HG02798 (cell line): Measurements from ENCODE around the gene TRIM39.
A peak's percentile ranks its signal among the peaks of the same experiment; 100 is the strongest.
"Not testable (repeated sequence)": the region's sequence is repeated elsewhere in the genome, so short reads cannot be mapped to it uniquely, and the experiment has no call there.

Experiments used
- ATAC-seq: cut with Tn5 transposase; IDR thresholded peaks from one replicate; pipeline ENCODE4 v1.9.1; 2021; ENCODE audit warnings: mild to moderate bottlenecking; ENCODE audit not compliant: unreplicated experiment, poor library complexity

The TRIM39 gene

GRCh38 chr6:30326526-30327231 is at the start of gene TRIM39:
TRIM39 (plus strand) TSS chr6:30326927; CDS start chr6:30329318, 2,391 bp downstream.
- peak; percentile 79 for ATAC-seq

DNA sequence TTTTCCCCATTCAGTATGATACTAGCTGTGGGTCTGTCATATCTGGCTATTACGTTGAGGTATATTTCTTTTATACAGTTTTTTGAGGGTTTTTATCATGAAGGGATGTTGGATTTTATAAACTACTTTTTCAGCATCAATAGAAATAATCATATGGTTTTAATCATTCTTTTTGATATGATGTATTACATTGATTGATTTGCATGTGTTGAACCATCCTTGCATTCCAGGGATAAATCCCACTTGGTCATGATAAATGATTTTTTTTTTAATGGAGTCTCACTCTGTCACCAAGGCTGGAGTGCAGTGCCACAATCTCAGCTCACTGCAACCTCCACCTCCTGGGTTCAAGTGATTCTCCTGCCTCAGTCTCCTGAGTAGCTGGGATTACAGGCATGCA is 45.7 kb upstream of the TRIM39 start:
- not testable (repeated sequence) for ATAC-seq

DNA sequence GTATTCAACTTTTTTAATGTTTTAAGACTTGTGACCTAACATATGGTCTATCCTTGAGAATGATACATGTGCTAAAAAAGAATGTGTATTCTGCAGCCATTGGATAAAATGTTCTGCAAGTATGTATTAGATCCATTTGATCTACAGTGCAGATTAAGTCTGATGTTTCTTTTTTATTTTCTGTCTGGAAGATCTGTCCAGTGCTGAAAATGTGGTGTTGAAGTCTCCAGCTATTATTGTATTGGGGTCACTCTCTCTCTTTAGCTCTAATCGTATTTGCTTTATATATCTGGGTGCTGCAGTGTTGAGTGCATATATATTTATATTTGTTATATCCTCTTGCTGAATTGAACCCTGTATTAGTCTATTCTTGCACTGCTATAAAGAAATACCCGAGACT is 44.2 kb upstream of the TRIM39 start:
- no peak for ATAC-seq

- no peak for ATAC-seq
Observed at GRCh38 chr6:30283761-30284160, 43.0 kb upstream of the TRIM39 start.

DNA sequence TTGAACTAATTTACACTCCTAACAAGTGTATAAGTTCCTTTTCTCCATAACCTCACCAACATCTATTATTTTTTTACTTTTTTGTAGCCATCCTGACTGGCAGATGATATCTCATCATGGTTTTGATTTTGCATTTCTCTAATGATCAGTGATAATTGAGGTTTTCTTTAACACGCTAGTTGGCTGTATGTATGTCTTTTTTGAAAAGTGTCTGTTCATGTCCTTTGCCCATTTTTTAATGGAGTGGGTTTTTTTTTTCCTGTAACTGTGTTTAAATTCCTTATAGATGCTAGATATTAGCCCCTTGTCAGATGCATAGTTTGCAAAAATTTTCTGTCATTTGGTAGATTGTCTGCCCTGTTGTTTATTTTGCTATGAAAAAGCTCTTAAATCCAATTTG is 39.6 kb upstream of the TRIM39 start:
- ATAC-seq: no peak

GRCh38 chr6:30295837-30296236 is 30.9 kb upstream of the TRIM39 start:
- ATAC-seq: no peak

DNA sequence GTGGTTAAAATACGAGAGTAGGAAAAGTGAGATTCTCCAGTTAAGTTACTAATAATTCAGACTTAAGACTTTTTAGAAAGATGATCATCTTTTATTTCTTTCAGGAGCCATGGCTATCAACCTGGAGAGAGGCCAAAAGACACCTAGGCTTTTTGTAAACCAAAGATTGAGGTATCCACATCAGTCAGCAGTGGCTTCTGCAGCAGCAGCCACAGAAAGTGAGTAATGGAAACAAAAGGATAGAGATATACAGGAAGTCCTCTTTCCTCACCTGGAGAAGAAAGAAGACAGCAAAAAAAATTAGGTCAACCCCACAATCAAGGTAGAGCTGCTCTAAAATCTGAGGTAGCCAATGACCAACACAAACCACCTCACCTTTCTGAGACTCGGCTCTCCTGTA is 22.7 kb upstream of the TRIM39 start:
- no peak for ATAC-seq

DNA sequence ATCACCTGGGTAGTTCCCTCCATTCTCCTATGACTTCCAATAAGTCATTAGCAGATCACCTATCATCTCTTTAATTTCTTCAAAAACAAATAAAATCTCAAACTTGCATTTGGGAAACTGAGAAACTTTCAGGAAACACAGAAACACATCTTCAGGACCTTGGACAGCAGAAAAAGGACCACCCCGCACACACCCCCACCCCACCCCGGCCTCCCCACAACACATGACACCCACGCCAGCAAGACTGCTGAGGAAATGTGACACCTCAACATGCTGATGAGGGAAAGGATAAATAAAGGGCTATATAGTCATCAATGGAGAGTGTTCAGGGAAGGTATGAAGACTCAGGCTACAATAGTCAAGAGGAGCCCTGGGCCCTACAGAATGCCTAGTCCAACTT is 15.6 kb upstream of the TRIM39 start:
- ATAC-seq: no peak

- ATAC-seq: no peak
Observed at GRCh38 chr6:30311671-30312070, 15.1 kb upstream of the TRIM39 start.

- ATAC-seq: no peak
Observed at GRCh38 chr6:30312266-30312665, 14.5 kb upstream of the TRIM39 start.

- no peak for ATAC-seq
Observed at GRCh38 chr6:30312676-30313321, 13.9 kb upstream of the TRIM39 start.

- no peak for ATAC-seq
Observed at GRCh38 chr6:30315156-30315555, 11.6 kb upstream of the TRIM39 start.

GRCh38 chr6:30317913-30318589 is 8.7 kb upstream of the TRIM39 start:
- no peak for ATAC-seq

DNA sequence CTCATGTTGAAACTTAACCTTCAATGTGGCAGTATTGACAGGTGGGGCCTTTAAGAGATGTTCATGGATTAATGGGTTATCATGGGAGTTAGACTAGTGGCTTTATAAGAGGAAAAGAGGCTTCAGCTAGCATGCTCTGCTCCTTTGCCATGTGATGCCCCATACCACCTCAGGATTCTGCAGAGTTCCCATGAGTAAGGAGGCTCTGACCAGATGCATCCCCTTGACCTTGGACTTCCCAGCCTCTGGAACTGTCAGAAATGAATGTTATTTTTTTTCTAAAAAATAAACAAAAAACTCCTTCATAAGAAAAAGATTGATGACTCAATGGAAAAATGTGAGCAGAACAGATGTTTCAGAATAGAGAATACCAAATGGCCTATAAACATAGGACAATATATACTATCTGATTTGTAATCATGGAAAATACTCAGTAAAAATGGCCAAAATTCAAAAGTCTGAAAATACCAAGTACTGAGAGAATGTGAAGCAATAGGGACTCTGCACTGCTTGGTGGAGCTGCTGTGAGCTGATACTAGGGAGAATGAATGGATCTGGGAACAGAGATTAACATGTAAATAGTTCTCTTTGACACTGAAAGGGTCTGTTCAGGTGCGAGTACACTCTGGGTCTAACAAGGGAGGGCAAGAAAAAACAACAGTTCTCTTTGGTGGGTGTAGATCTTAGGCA is 7.4 kb upstream of the TRIM39 start:
- ATAC-seq: no peak

DNA sequence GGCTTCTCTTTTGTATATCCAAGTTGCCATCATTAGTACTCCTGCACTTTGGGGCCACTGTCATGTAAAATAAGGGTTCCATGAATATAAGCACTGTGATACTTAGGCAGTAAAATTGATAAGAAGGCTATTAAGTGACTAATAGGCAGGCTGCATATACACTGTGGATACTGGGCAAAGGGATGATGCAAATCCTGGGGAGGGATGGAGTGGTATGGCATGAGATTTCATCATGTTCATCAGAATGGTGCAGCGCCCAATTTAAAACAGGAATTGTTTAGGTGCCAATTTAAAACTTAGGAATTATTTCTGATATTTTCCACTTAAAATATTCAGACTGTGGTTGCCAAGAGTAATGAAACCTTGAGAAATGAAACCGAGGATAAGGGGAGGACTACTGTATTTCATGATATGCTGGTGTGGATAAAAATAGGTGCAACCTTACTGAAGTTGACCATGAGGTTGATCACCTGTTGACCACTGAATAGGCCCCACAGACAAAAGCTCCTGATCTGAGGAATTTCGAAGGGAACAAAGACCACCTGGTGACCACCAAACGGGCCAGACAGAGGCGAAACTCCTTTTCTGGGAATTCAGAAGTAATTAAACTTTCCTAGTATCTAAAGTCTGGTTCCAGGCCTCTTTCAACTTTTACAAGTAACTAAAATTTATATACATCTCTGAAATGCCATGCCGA is 4.9 kb upstream of the TRIM39 start:
- ATAC-seq: no peak

DNA sequence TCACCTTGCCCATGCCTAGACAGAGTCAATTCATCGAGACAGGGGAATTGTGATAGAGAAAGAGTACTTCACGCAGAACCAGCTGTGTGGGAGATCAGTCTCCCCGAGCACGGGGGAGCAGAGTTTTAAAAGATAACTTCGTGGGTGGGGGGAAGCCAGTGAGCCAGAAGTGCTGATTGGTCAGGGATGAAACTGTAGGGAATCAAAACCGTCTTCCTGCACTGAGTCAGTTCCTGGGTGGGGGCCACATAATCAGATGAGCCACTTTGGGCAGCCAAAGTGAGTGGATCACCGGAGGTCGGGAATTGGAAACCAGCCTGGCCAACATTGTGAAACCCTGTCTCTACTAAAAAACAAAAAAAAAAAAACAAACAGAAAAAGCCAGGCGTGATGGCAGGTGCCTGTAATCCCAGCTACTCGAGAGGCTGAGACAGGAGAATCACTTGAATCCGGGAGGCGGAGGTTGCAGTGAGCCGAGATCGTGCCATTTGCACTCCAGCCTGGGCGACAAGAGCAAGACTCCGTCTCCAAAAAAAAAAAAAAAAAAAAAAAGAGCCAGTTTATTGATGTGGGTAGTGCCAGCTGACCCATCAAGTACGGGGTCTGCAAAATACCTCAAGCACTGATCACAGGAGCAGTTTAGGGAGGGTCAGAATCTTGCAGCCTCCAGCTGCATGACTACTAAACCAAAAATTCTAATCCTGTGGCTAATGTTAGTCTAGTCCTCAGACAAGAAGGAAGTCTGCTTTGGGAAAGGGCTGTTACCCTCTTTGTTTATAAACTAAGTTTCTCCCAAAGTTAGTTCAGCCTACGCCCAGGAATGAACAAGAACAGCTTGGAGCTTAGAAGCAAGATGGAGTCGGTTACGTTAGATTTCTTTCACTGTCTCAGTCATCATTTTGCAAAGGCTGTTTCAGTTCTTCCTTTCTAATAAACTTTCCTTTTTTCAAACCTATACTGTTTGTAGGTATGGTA is 3.9 kb upstream of the TRIM39 start:
- no peak for ATAC-seq

GRCh38 chr6:30323806-30324205 is 2.9 kb upstream of the TRIM39 start:
- ATAC-seq: no peak

DNA sequence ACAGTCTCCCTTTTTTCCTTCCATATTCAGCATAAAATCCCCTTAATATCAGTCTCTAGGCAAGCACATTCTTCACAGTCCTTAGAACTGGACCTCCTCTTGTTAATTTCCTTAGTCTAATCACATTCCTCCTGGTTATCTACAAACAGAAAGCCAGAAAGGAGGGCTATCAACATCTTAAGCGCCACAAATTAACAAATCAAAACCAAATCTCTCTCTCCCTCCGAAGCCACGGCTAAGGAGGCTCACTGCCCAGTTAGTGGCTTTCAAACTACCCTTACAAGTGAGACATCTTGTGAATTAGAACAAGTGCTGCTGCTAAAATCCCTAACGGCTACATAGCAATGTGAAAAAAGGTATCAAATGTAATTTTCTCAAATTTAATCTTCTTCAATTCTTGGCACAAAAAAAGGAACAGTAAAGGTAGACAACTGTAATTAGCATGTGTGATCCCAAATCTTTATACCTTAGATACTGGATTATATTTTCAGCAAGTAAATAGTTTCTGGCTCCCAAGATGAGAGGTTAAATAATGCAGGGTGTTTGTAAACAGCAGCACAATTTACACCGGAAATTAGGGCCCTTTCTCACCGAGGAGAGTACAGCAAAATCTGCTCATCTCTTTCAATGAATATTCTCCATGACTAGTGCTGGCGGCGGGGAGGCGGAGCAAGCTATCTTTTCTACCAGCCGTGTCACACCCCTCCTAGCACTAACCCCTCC is 1.4 kb upstream of the TRIM39 start:
- ATAC-seq: peak; percentile 30
